Activated CD4-positive, CD25-positive, alpha-beta regulatory T cell treated with anti-CD3 and anti-CD28 coated beads, Interleukin-2, amount 50 U/mL, for 16 hours (primary cell): ENCODE measurements around the gene ANKMY1.

ENCODE experiments used
- DNase-seq: peaks from one replicate; pipeline ENCODE4 v3.0.0-alpha.2; 2020; ENCODE audit warnings: low read depth, low spot score

Gene ANKMY1

GRCh38 chr2:240460781-240461431, 96.9 kb downstream of the ANKMY1 start:
- no peak for DNase-seq

- DNase-seq, result no peak
These were observed 97.5 kb downstream of the ANKMY1 start for GRCh38 chr2:240460253-240460711.

- no peak for DNase-seq
These were observed 98.2 kb downstream of the ANKMY1 start for GRCh38 chr2:240459401-240460252.

- no peak for DNase-seq
These were observed 98.8 kb downstream of the ANKMY1 start for GRCh38 chr2:240458900-240459391.

GRCh38 chr2:240458044-240458899, 99.5 kb downstream of the ANKMY1 start:
- no peak for DNase-seq

GRCh38 chr2:240457223-240458043, 100.4 kb downstream of the ANKMY1 start:
- no peak for DNase-seq

- DNase-seq, result no peak
These were observed 101.2 kb downstream of the ANKMY1 start for GRCh38 chr2:240456447-240457222.

GRCh38 chr2:240455647-240456446, 101.9 kb downstream of the ANKMY1 start:
- DNase-seq, result no peak

- DNase-seq, result no peak
These were observed 102.5 kb downstream of the ANKMY1 start for GRCh38 chr2:240455272-240455646.

- no peak for DNase-seq
These were observed 103.5 kb downstream of the ANKMY1 start for GRCh38 chr2:240454106-240454901.

- no peak for DNase-seq
These were observed 104.2 kb downstream of the ANKMY1 start for GRCh38 chr2:240453461-240454105.

- no peak for DNase-seq
These were observed 105.1 kb downstream of the ANKMY1 start for GRCh38 chr2:240452462-240453256.

GRCh38 chr2:240451791-240452461, 105.9 kb downstream of the ANKMY1 start:
- no peak for DNase-seq

GRCh38 chr2:240451108-240451611, 106.6 kb downstream of the ANKMY1 start:
- DNase-seq, result no peak

- no peak for DNase-seq
These were observed 107.2 kb downstream of the ANKMY1 start for GRCh38 chr2:240450532-240451107.
